GM12878 (cell line): Measurements from ENCODE around the gene GDAP1L1. TPM values are rescaled to one million over a fixed set of nuclear protein-coding genes. Genes with fewer than 3 reads are reported as not detected.
A peak's percentile ranks its signal among the peaks of the same experiment; 100 is the strongest.

Experiments used
- ATAC-seq: fragments of 200-7000 bp; cut with Tn5 transposase; 3 replicates; pipeline ENCODE4 v1.9.1; 2020; ENCODE audit warnings: mild to moderate bottlenecking, moderate library complexity
- BruUV-seq: library from RNA; stranded (reverse); fragments of 400-500 nt; replicated peaks from 2 replicates; lab custom pipeline; 2021; lab: Mats Ljungman, UMichigan
- CTCF ChIA-PET: fragments of 300-600 bp; sonication (Branson Sonifier 250); formaldehyde crosslinking; extraction: SDS; loops from one replicate; lab custom pipeline; 2021; ENCODE audit warnings: inconsistent platforms; lab: Yijun Ruan, JAX
- POLR2A ChIA-PET: fragments of 350-600 bp; formaldehyde crosslinking; extraction: SDS; loops from one replicate; lab custom pipeline; 2021; ENCODE audit warnings: inconsistent platforms; lab: Charles Lee
- RAD21 ChIA-PET: fragments of 300-600 bp; sonication (Branson Sonifier 250); formaldehyde crosslinking; loops from one replicate; lab custom pipeline; 2023; ENCODE audit warnings: antibody characterized with exemption; ENCODE audit not compliant: unreplicated experiment; lab: Charles Lee
- SMC1A ChIA-PET: fragments of 300-600 bp; sonication (Branson Sonifier 250); formaldehyde crosslinking; loops from one replicate; lab custom pipeline; 2023; ENCODE audit not compliant: unreplicated experiment, uncharacterized antibody; lab: Charles Lee
- DNase-seq: peaks from one replicate; pipeline ENCODE4 v3.0.0-alpha.2; 2011; ENCODE audit warnings: low read depth, low spot score
- FAIRE-seq: peaks from 3 replicates; lab custom pipeline; 2011; peaks lifted over from hg19 to GRCh38; lab: Jason Lieb, UNC
- H2AFZ ChIP-seq: 2 replicates; pipeline ENCODE4 v1.6.0; 2011; ENCODE audit warnings: low read depth, low read length, control low read depth; ENCODE audit not compliant: control insufficient read depth
- H3K27ac ChIP-seq: 2 replicates; pipeline ENCODE4 v1.5.1; 2011; ENCODE audit warnings: control low read depth; ENCODE audit not compliant: control insufficient read depth, insufficient read depth
- H3K27me3 ChIP-seq, 2 experiments: replicated peaks in 1 of 2; 2 replicates each; pipeline versions ENCODE4 v1.6.0 to v1.6.1; 2011; ENCODE audit warnings: low read length in 1 of 2; ENCODE audit not compliant: control insufficient read depth in 2 of 2, insufficient read depth in 2 of 2
- H3K36me3 ChIP-seq, 2 experiments: 2 replicates each; pipeline ENCODE4 v1.5.1; 2011; ENCODE audit warnings: low read length in 1 of 2; ENCODE audit not compliant: control insufficient read depth in 2 of 2, insufficient read depth in 2 of 2
- H3K4me1 ChIP-seq: 2 replicates; pipeline ENCODE4 v1.6.1; 2011; ENCODE audit warnings: mild to moderate bottlenecking, low read length, moderate library complexity, mixed read lengths; ENCODE audit not compliant: control insufficient read depth, insufficient read depth
- H3K4me2 ChIP-seq: 2 replicates; pipeline ENCODE4 v1.6.0; 2011; ENCODE audit warnings: control low read depth; ENCODE audit not compliant: control insufficient read depth, insufficient read depth
- H3K4me3 ChIP-seq: fragments of 200-600 bp; sonication (generic); 2 replicates; pipeline ENCODE4 v1.5.1; 2016
- H3K79me2 ChIP-seq: 2 replicates; pipeline ENCODE4 v1.6.0; 2011; ENCODE audit warnings: low read length; ENCODE audit not compliant: control insufficient read depth, insufficient read depth
- H3K9ac ChIP-seq: 2 replicates; pipeline ENCODE4 v1.8.0; 2011; ENCODE audit warnings: low read length, control low read depth, mixed read lengths; ENCODE audit not compliant: control insufficient read depth, insufficient read depth
- H3K9me3 ChIP-seq: replicated peaks from 3 replicates; pipeline ENCODE4 v1.5.1; 2011; ENCODE audit warnings: mild to moderate bottlenecking, low read length; ENCODE audit not compliant: control insufficient read depth, insufficient read depth
- H4K20me1 ChIP-seq: 2 replicates; pipeline ENCODE4 v1.6.0; 2011; ENCODE audit not compliant: control insufficient read depth, insufficient read depth
- BHLHE40 ChIP-seq, 2 experiments: fragments of 450-650 bp in 1 of 2; IDR thresholded peaks; 2 replicates each; pipeline ENCODE4 v1.6.1; 2011 to 2017; ENCODE audit warnings: low read depth in 2 of 2, borderline replicate concordance in 1 of 2, improper control_type of control experiment in 1 of 2, low read length in 1 of 2, mild to moderate bottlenecking in 1 of 2
- BRCA1 ChIP-seq: IDR thresholded peaks from 2 replicates; pipeline ENCODE4 v1.6.1; 2011; ENCODE audit warnings: low read depth, low read length, improper control_type of control experiment
- FOXM1 ChIP-seq: IDR thresholded peaks from 2 replicates; pipeline ENCODE4 v1.6.1; 2012; ENCODE audit warnings: low read depth, mild to moderate bottlenecking, inconsistent platforms, low read length, moderate library complexity
- MYC ChIP-seq: IDR thresholded peaks from 2 replicates; pipeline ENCODE4 v1.6.1; 2011; ENCODE audit warnings: mild to moderate bottlenecking, low read length, moderate library complexity, inconsistent platforms; ENCODE audit not compliant: insufficient read depth, insufficient replicate concordance, insufficient read length, severe bottlenecking
- ZNF217 ChIP-seq: fragments of 450-650 bp; IDR thresholded peaks from 2 replicates; pipeline ENCODE4 v1.6.1; 2017; ENCODE audit warnings: antibody characterized with exemption, mild to moderate bottlenecking
- WGBS: methylation state at CpG from one replicate; pipeline ENCODE4 v1.1.6; 2016; ENCODE audit warnings: low lambda C conversion rate; ENCODE audit not compliant: insufficient replicate concordance, insufficient coverage; ENCODE audit errors: missing lambda C conversion rate; 5-methylcytosine and 5-hydroxymethylcytosine counted together
- in situ Hi-C: fragments of 300-500 bp; cut with MboI; formaldehyde crosslinking; loops from 9 replicates; pipeline ENCODE4 v1.14.3; 2018; ENCODE audit warnings: mixed read lengths
- intact Hi-C: fragments of 100-400 bp; cut with micrococcal nuclease; formaldehyde crosslinking; loops from one replicate; pipeline ENCODE4 v1.14.2; 2022; ENCODE audit not compliant: unreplicated experiment
- polyA plus RNA-seq, 11 experiments: library from polyadenylated mRNA; depleted of rRNA in 4 of 11; unstranded in 6 of 11; stranded (reverse) in 5 of 11; fragments of >200 nt; fragmentation: Nextera tagmentation in 4 of 11; fragmentation: Illumina TruSeq in 1 of 11; extraction: Ambion mirVana in 4 of 11; extraction: Trizol in 1 of 11; gene quantifications; 1 replicate in 1 of 11; 2 replicates in 10 of 11; pipeline versions ENCODE4 v1.2.1 to v1.2.3, GENCODE V29; 2011 to 2016; ENCODE audit warnings: inconsistent platforms in 2 of 11, missing spikeins in 2 of 11, low read depth in 1 of 11
- total RNA-seq, 4 experiments: library from RNA; depleted of rRNA in 3 of 4; stranded (reverse); fragments of >200 nt in 3 of 4; fragmentation: Illumina TruSeq in 1 of 4; extraction: Trizol in 1 of 4; gene quantifications; 2 replicates each; pipeline versions ENCODE4 v1.2.1 to v1.2.3, GENCODE V29; 2013 to 2021
- TF ChIP-seq, protein P1 (sequence below): IDR thresholded peaks from 2 replicates; pipeline ENCODE4 v1.6.1; 2012; ENCODE audit warnings: improper control_type of control experiment, low read depth, low read length; ENCODE audit not compliant: insufficient replicate concordance
- TF ChIP-seq, protein P2 (sequence below): fragments of 450-650 bp; IDR thresholded peaks from 2 replicates; pipeline ENCODE4 v1.6.1; 2018; ENCODE audit warnings: borderline replicate concordance, mild to moderate bottlenecking; ENCODE audit not compliant: partially characterized antibody
- TF ChIP-seq, protein P3 (sequence below): IDR thresholded peaks from 2 replicates; pipeline ENCODE4 v1.6.1; 2012; ENCODE audit warnings: low read length, inconsistent platforms

The GDAP1L1 gene
- total and polyA plus RNA-seq, 10 of the 15 experiments (the other 5 are each of a cell fraction or from before 2014, with no cell fraction given): 0.08 to 0.38 TPM; not detected in 8

DNA sequence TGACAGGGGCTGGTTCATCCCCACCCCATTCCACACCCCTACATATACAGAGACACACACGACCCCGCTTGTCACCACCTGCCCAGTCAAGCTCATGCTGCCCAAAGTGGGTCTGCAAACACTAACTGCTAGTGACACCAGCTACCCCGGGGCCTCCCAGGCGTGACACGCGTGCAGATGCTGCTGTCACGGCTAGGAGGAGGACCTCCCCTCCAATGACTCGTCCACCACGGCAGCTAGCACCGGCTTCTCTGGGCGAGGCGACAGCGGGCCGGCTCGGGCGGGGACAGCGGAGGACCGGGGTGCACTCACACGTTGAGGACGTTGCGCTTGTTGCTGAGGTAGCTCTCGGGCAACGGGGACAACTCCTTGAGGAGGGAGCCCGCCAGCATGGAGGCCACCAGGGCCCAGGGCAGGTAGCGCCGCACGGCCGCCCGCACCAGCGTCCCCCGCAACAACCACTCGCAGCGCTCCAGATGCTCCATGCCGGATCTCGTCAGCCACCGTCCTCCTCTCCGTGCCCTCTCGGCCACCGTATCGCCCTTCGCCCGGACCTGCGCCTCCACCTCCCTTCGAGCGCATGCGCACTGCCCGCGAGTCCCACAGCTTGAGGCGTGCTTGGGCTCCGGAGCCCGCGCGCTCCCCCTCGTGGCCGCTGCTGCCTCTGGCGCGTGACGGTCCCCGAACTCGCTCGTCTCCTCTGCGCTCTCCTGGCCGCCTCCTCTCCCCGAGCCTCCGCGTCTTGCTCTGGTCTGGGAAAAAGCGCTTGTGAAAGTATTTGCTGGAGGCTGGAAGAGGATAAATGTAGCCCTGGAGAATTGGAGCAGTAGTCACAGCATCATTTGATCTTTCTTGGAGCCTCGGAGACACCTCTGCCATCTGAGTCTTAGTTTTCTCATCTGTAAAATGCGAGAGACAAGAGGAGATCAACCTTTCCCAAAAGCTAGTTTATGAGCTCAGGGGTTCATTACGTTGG is 63.8 kb downstream of the GDAP1L1 start, which contains the start of gene FITM2:
Gene FITM2 (minus strand): TSS at position 539 of the 976 bp plus-strand sequence. CDS start 54 bp downstream, at position 485.
- BruUV-seq: no TSS peak
- Histone ChIP-seq H3K9ac (peak within 1 kb of the TSS; percentile 76), H3K27me3 (no peaks in the 10 kb centered on the region), H3K4me2 (peak within 1 kb of the TSS; percentile 81), H3K4me3 (peak within 1 kb of the TSS; percentile 90), H2AFZ (peak within 1 kb of the TSS; percentile 97), H3K27ac (peak within 1 kb of the TSS; percentile 57), H3K79me2 (peaks cover 6% of the 10 kb centered on the region; the same call in 1 of the 2 replicates), H3K4me1 (no peaks in the 10 kb centered on the region), H3K36me3 (0 out of 4 replicates have a peak, but pooled peaks cover 0 to 2% of the 10 kb centered on the region in 2 experiments), H3K9me3 (no peaks in the 10 kb centered on the region), H4K20me1 (no peaks in the 10 kb centered on the region)
- ChIA-PET RAD21 (interaction anchor here (0.8 to 6.3 kb wide), 5 partner anchors 94 to 230 kb away, joined by 3 to 73 read pairs (median 4); no protein-coding TSS in a partner anchor), CTCF (interaction anchor here (0.5 to 8.1 kb wide), 28 partner anchors 9 to 447 kb away, joined by 3 to 257 read pairs (median 4); partner anchors contain the start of gene OSER1), POLR2A (interaction anchor here (2.2 kb wide), 1 partner anchor 93 kb away, joined by 8 read pairs; no protein-coding TSS in a partner anchor), SMC1A (interaction anchor here (1.8 to 7.3 kb wide), 5 partner anchors 9 to 194 kb away, joined by 4 to 118 read pairs (median 6); no protein-coding TSS in a partner anchor)
- DNase-seq: peak; percentile 84
- intact Hi-C loops: loop anchor here (1.0 kb wide), 1 partner anchor 96 kb away; no protein-coding TSS in a partner anchor
- peak; percentile 96 for ATAC-seq
- in situ Hi-C loops: loop anchor here (5.0 kb wide), 1 partner anchor 94 kb away; no protein-coding TSS in a partner anchor
- peak; percentile 98 for FAIRE-seq
- WGBS: 3% methylated on average over 68 of the region's 70 CpGs
- TF ChIP-seq MYC: peak; percentile 79
- TF ChIP-seq, protein P1, sequence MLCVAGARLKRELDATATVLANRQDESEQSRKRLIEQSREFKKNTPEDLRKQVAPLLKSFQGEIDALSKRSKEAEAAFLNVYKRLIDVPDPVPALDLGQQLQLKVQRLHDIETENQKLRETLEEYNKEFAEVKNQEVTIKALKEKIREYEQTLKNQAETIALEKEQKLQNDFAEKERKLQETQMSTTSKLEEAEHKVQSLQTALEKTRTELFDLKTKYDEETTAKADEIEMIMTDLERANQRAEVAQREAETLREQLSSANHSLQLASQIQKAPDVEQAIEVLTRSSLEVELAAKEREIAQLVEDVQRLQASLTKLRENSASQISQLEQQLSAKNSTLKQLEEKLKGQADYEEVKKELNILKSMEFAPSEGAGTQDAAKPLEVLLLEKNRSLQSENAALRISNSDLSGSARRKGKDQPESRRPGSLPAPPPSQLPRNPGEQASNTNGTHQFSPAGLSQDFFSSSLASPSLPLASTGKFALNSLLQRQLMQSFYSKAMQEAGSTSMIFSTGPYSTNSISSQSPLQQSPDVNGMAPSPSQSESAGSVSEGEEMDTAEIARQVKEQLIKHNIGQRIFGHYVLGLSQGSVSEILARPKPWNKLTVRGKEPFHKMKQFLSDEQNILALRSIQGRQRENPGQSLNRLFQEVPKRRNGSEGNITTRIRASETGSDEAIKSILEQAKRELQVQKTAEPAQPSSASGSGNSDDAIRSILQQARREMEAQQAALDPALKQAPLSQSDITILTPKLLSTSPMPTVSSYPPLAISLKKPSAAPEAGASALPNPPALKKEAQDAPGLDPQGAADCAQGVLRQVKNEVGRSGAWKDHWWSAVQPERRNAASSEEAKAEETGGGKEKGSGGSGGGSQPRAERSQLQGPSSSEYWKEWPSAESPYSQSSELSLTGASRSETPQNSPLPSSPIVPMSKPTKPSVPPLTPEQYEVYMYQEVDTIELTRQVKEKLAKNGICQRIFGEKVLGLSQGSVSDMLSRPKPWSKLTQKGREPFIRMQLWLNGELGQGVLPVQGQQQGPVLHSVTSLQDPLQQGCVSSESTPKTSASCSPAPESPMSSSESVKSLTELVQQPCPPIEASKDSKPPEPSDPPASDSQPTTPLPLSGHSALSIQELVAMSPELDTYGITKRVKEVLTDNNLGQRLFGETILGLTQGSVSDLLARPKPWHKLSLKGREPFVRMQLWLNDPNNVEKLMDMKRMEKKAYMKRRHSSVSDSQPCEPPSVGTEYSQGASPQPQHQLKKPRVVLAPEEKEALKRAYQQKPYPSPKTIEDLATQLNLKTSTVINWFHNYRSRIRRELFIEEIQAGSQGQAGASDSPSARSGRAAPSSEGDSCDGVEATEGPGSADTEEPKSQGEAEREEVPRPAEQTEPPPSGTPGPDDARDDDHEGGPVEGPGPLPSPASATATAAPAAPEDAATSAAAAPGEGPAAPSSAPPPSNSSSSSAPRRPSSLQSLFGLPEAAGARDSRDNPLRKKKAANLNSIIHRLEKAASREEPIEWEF: no peak
- no peak for TF ChIP-seq ZNF217
- TF ChIP-seq BRCA1: no peak
- TF ChIP-seq, protein P2, sequence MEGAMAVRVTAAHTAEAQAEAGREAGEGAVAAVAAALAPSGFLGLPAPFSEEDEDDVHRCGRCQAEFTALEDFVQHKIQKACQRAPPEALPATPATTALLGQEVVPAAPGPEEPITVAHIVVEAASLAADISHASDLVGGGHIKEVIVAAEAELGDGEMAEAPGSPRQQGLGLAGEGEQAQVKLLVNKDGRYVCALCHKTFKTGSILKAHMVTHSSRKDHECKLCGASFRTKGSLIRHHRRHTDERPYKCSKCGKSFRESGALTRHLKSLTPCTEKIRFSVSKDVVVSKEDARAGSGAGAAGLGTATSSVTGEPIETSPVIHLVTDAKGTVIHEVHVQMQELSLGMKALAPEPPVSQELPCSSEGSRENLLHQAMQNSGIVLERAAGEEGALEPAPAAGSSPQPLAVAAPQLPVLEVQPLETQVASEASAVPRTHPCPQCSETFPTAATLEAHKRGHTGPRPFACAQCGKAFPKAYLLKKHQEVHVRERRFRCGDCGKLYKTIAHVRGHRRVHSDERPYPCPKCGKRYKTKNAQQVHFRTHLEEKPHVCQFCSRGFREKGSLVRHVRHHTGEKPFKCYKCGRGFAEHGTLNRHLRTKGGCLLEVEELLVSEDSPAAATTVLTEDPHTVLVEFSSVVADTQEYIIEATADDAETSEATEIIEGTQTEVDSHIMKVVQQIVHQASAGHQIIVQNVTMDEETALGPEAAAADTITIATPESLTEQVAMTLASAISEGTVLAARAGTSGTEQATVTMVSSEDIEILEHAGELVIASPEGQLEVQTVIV: no peak
- peak; percentile 86 to 92 for TF ChIP-seq BHLHE40 (IDR thresholded peaks at IDR 0.05; ENCODE audit: borderline replicate concordance in 1 of 2, low read depth in 2 of 2, low read length in 1 of 2)
- TF ChIP-seq FOXM1: no peak
- TF ChIP-seq, protein P3, sequence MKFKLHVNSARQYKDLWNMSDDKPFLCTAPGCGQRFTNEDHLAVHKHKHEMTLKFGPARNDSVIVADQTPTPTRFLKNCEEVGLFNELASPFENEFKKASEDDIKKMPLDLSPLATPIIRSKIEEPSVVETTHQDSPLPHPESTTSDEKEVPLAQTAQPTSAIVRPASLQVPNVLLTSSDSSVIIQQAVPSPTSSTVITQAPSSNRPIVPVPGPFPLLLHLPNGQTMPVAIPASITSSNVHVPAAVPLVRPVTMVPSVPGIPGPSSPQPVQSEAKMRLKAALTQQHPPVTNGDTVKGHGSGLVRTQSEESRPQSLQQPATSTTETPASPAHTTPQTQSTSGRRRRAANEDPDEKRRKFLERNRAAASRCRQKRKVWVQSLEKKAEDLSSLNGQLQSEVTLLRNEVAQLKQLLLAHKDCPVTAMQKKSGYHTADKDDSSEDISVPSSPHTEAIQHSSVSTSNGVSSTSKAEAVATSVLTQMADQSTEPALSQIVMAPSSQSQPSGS: no peak
